BLaER1 treated with 17β-estradiol and CSF1 and Interleukin-3, amounts not matched to agents 10 nM and 100 nM (cell line): ENCODE data around the gene ADGRF1.
A peak's percentile ranks its signal among the peaks of the same experiment; 100 is the strongest.

Experiments used
- H3K27ac ChIP-seq, 11 experiments: shearing (Covaris generic); formaldehyde crosslinking; 2 replicates each; pipeline ENCODE4 v1.8.1; 2022
- H3K27me3 ChIP-seq, 11 experiments: shearing (Covaris generic); formaldehyde crosslinking; 2 replicates each; pipeline ENCODE4 v1.8.1; 2022
- H3K36me3 ChIP-seq, 11 experiments: shearing (Covaris generic); formaldehyde crosslinking; 2 replicates each; pipeline ENCODE4 v1.8.1; 2022
- H3K4me1 ChIP-seq, 10 experiments: shearing (Covaris generic); formaldehyde crosslinking; 2 replicates each; pipeline ENCODE4 v1.8.1; 2022
- H3K4me2 ChIP-seq, 11 experiments: shearing (Covaris generic); formaldehyde crosslinking; 2 replicates each; pipeline ENCODE4 v1.8.1; 2022
- H3K4me3 ChIP-seq, 10 experiments: shearing (Covaris generic); formaldehyde crosslinking; 2 replicates each; pipeline ENCODE4 v1.8.1; 2022
- H3K9ac ChIP-seq, 11 experiments: shearing (Covaris generic); formaldehyde crosslinking; 2 replicates each; pipeline ENCODE4 v1.8.1; 2022
- H3K9me3 ChIP-seq, 11 experiments: shearing (Covaris generic); formaldehyde crosslinking; replicated peaks in 1 of 11; 2 replicates each; pipeline ENCODE4 v1.8.1; 2022
- H4K20me1 ChIP-seq, 11 experiments: shearing (Covaris generic); formaldehyde crosslinking; 2 replicates each; pipeline ENCODE4 v1.8.1; 2022
- Cebpa-rat ChIP-seq, 11 experiments: shearing (Covaris generic); IDR thresholded peaks; 2 replicates each; pipeline ENCODE4 v1.8.1; 2022

The ADGRF1 gene

GRCh38 chr6:47016261-47016660, 25.9 kb downstream of the ADGRF1 start:
- Histone ChIP-seq H3K9ac (no peak overlapping the region), H3K4me3 (no peak overlapping the region), H3K27me3 (no peaks in the 10 kb centered on the region), H3K36me3 (no peaks in the 10 kb centered on the region), H4K20me1 (no peaks in the 10 kb centered on the region), H3K4me2 (peak overlapping the region in 8 of 11 experiments; percentile 5 to 47 (median 28); a peak in 10 of 22 replicates), H3K9me3 (peaks cover 0 to 6% (median 0%) of the 10 kb centered on the region in 11 experiments; a peak in 2 of 22 replicates), H3K27ac (peak overlapping the region in 1 of 11 experiments; percentile 24; a peak in 1 of 22 replicates), H3K4me1 (peaks cover 0 to 16% (median 7%) of the 10 kb centered on the region in 10 experiments; a peak in 7 of 20 replicates)
- TF ChIP-seq Cebpa-rat (IDR thresholded peaks at IDR 0.05), result no peak

GRCh38 chr6:47014401-47014800, 27.7 kb downstream of the ADGRF1 start:
- H4K20me1 ChIP-seq, result no peaks in the 10 kb centered on the region
- H3K9ac ChIP-seq, result no peak overlapping the region
- no peak overlapping the region for H3K4me2 ChIP-seq
- H3K4me1 ChIP-seq, result peaks cover 0 to 16% (median 7%) of the 10 kb centered on the region in 10 experiments; a peak in 7 of 20 replicates
- no peak overlapping the region for H3K27ac ChIP-seq
- TF ChIP-seq Cebpa-rat (IDR thresholded peaks at IDR 0.05), result no peak
- peaks cover 0 to 6% (median 0%) of the 10 kb centered on the region in 11 experiments; a peak in 2 of 22 replicates for H3K9me3 ChIP-seq
- no peaks in the 10 kb centered on the region for H3K36me3 ChIP-seq
- H3K27me3 ChIP-seq, result no peaks in the 10 kb centered on the region
- no peak overlapping the region for H3K4me3 ChIP-seq

- Histone ChIP-seq H3K9me3 (peaks cover 0 to 6% (median 0%) of the 10 kb centered on the region in 11 experiments; a peak in 2 of 22 replicates), H3K36me3 (no peaks in the 10 kb centered on the region), H3K9ac (no peak overlapping the region), H3K27me3 (no peaks in the 10 kb centered on the region), H3K4me2 (no peak overlapping the region), H3K4me3 (no peak overlapping the region), H3K27ac (no peak overlapping the region), H3K4me1 (peaks cover 0 to 4% (median 0%) of the 10 kb centered on the region in 10 experiments; a peak in 4 of 20 replicates), H4K20me1 (no peaks in the 10 kb centered on the region)
- no peak for TF ChIP-seq Cebpa-rat (IDR thresholded peaks at IDR 0.05)
Observed at GRCh38 chr6:47009583-47009982, 32.5 kb downstream of the ADGRF1 start.

- Histone ChIP-seq H3K9ac (no peak overlapping the region), H3K4me1 (no peaks in the 10 kb centered on the region; a peak in 3 of 20 replicates), H3K27ac (no peak overlapping the region), H3K36me3 (no peaks in the 10 kb centered on the region), H3K4me3 (no peak overlapping the region), H4K20me1 (no peaks in the 10 kb centered on the region), H3K4me2 (no peak overlapping the region), H3K27me3 (no peaks in the 10 kb centered on the region), H3K9me3 (peaks cover 0 to 6% (median 0%) of the 10 kb centered on the region in 11 experiments; a peak in 1 of 22 replicates)
- TF ChIP-seq Cebpa-rat (IDR thresholded peaks at IDR 0.05), result no peak
Observed at GRCh38 chr6:47008397-47008763, 33.8 kb downstream of the ADGRF1 start.

GRCh38 chr6:47007657-47008396, 34.3 kb downstream of the ADGRF1 start:
- Histone ChIP-seq H3K4me1 (no peaks in the 10 kb centered on the region; a peak in 3 of 20 replicates), H3K27me3 (no peaks in the 10 kb centered on the region)

GRCh38 chr6:47005486-47005885, 36.6 kb downstream of the ADGRF1 start:
- Histone ChIP-seq H3K36me3 (no peaks in the 10 kb centered on the region), H4K20me1 (no peaks in the 10 kb centered on the region), H3K4me2 (no peak overlapping the region), H3K4me1 (no peaks in the 10 kb centered on the region; a peak in 1 of 20 replicates), H3K27me3 (no peaks in the 10 kb centered on the region), H3K27ac (no peak overlapping the region), H3K9ac (no peak overlapping the region), H3K9me3 (no peaks in the 10 kb centered on the region), H3K4me3 (no peak overlapping the region)
- TF ChIP-seq Cebpa-rat (IDR thresholded peaks at IDR 0.05), result no peak

More at GRCh38 chr6:47007657-47008396, 34.3 kb downstream of the ADGRF1 start:
- Histone ChIP-seq H3K9me3 (peaks cover 0 to 1% (median 0%) of the 10 kb centered on the region in 11 experiments; a peak in 1 of 22 replicates), H3K36me3 (no peaks in the 10 kb centered on the region), H3K4me2 (no peak overlapping the region), H3K27ac (no peak overlapping the region), H3K4me3 (no peak overlapping the region), H3K9ac (no peak overlapping the region), H4K20me1 (no peaks in the 10 kb centered on the region)
- TF ChIP-seq Cebpa-rat (IDR thresholded peaks at IDR 0.05), result no peak

- H3K9ac ChIP-seq, result no peak overlapping the region
- no peaks in the 10 kb centered on the region for H3K36me3 ChIP-seq
- H3K9me3 ChIP-seq, result no peaks in the 10 kb centered on the region
- H3K27ac ChIP-seq, result no peak overlapping the region
- no peak overlapping the region for H3K4me3 ChIP-seq
- H4K20me1 ChIP-seq, result no peaks in the 10 kb centered on the region
- no peak overlapping the region for H3K4me2 ChIP-seq
- no peaks in the 10 kb centered on the region for H3K27me3 ChIP-seq
- H3K4me1 ChIP-seq, result no peaks in the 10 kb centered on the region
- TF ChIP-seq Cebpa-rat (IDR thresholded peaks at IDR 0.05), result no peak
Observed at GRCh38 chr6:47004463-47004862, 37.7 kb downstream of the ADGRF1 start.

- Histone ChIP-seq H3K4me3 (no peak overlapping the region), H3K27ac (no peak overlapping the region), H4K20me1 (no peaks in the 10 kb centered on the region), H3K9me3 (no peaks in the 10 kb centered on the region), H3K27me3 (no peaks in the 10 kb centered on the region), H3K9ac (no peak overlapping the region), H3K36me3 (no peaks in the 10 kb centered on the region), H3K4me1 (no peaks in the 10 kb centered on the region), H3K4me2 (no peak overlapping the region)
- TF ChIP-seq Cebpa-rat (IDR thresholded peaks at IDR 0.05), result no peak
Observed at GRCh38 chr6:47000842-47001241, 41.3 kb downstream of the ADGRF1 start.

GRCh38 chr6:46998436-46999017, 43.6 kb downstream of the ADGRF1 start:
- H3K4me1 ChIP-seq, result no peaks in the 10 kb centered on the region
- no peak overlapping the region for H3K4me3 ChIP-seq
- no peak overlapping the region for H3K9ac ChIP-seq
- H3K4me2 ChIP-seq, result no peak overlapping the region
- H3K27me3 ChIP-seq, result no peaks in the 10 kb centered on the region
- H3K36me3 ChIP-seq, result no peaks in the 10 kb centered on the region
- H4K20me1 ChIP-seq, result no peaks in the 10 kb centered on the region
- TF ChIP-seq Cebpa-rat (IDR thresholded peaks at IDR 0.05), result no peak
- no peak overlapping the region for H3K27ac ChIP-seq
- H3K9me3 ChIP-seq, result no peaks in the 10 kb centered on the region
